Right ventricle myocardium inferior (tissue), 1 donor: ENCODE data around the gene SMCO3. TPM values are rescaled to one million over a fixed set of nuclear protein-coding genes. Genes with fewer than 3 reads are reported as not detected.

Experiments used
- ATAC-seq: fragments of 200-7000 bp; cut with Tn5 transposase; one replicate; pipeline ENCODE4 v1.9.1; 2020; ENCODE audit warnings: mild to moderate bottlenecking, moderate library complexity
- DNase-seq: peaks from one replicate; pipeline ENCODE4 v3.0.0; 2021; ENCODE audit errors: missing footprints
- intact Hi-C: fragments of 100-400 bp; cut with DNase I; formaldehyde crosslinking; loops from one replicate; pipeline ENCODE4 v1.11.0; 2022
- total RNA-seq: library from RNA; stranded (reverse); fragmentation: NEBNext Ultra II Directional; extraction: Animal tissue kit (Norgen Biotek cat#: 25700); gene quantifications from one replicate; pipeline ENCODE4 v1.2.1, GENCODE V29; 2021
- donor health status: DM: no; HTN: yes; CAD: no; lungs with severe emphysema.

SMCO3 gene
- total RNA-seq, 1 donor from 2014 or later, result 0.30 TPM

- DNase-seq (no peak), ATAC-seq (peak; percentile 76)
- intact Hi-C loops, result no loop called here
Observed at GRCh38 chr12:14836336-14837210, 22.6 kb upstream of the SMCO3 start.

- intact Hi-C loops, result no loop called here
- no peak for DNase-seq
Observed at GRCh38 chr12:14834509-14834908, 20.5 kb upstream of the SMCO3 start.

DNA sequence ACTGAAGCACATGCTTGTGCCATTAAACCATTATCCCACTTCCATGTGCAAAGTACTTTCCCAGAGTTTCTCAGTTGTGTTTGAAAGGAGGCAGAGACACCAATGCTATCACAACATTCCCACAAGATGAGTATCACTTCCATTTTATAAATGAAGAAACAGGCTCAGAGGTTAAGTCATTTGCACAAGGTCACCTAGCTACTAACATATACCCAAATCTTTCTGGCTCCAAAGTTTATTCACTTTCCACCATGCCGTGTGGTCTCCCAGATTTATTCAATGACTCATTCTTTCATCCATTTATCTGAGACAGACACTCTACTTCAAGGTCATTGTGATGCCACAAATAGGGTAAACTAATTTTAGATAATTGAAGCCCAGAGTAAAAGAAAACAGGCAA, 20.0 kb upstream of the SMCO3 start:
- DNase-seq (no peak), ATAC-seq (no peak)

More at GRCh38 chr12:14834509-14834908, 20.5 kb upstream of the SMCO3 start:
- no peak for ATAC-seq

DNA sequence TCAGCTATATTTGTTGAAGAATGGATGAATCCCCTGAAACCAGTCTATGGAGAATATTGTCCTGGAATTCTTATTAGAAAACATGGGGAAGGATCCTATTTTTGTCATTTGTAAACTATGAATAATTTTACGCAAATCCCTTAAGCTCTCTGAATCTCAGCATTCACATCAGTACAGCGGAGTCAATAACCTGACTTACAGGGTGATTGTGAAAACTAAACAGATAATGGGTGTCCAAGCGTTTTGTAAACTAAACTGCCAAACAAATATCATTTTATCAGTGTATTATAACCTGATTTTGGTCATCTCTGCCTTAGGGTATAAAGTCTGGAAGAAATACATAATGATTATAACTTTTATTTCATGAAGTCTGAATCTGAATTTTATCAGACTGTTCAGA, 19.4 kb upstream of the SMCO3 start:
- ATAC-seq, result no peak
- DNase-seq, result no peak
- intact Hi-C loops, result no loop called here

More for the DNA sequence above, 20.0 kb upstream of the SMCO3 start:
- intact Hi-C loops, result no loop called here

- intact Hi-C loops, result no loop called here
- no peak for ATAC-seq
- DNase-seq, result no peak
Observed at GRCh38 chr12:14828892-14829291, 14.9 kb upstream of the SMCO3 start.

DNA sequence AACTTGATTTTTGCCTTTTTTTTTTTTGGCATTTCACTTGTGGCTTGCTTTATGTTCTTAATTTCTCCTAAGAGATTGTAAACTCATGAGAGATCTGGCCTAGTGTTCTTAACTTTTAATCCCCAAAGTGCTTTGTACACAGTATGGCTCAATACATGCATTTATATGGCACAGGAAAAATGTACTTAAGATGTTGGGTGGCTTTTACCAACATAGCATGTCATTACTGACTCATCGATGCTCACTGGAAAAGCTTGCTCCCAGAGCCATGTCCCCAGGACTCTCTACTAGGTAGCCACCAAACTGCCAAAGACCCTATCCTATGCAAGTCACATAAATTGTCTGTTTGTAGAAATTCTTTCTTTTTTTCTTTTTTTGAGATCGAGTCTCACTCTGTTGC, 13.1 kb upstream of the SMCO3 start:
- DNase-seq, result no peak
- intact Hi-C loops, result no loop called here
- no peak for ATAC-seq

- intact Hi-C loops, result no loop called here
- DNase-seq (no peak), ATAC-seq (no peak)
Observed at GRCh38 chr12:14826491-14826890, 12.5 kb upstream of the SMCO3 start.

GRCh38 chr12:14825256-14825655, 11.3 kb upstream of the SMCO3 start:
- ATAC-seq, result no peak
- DNase-seq, result no peak
- intact Hi-C loops, result no loop called here

- ATAC-seq, result no peak
- intact Hi-C loops, result no loop called here
- DNase-seq, result no peak
Observed at GRCh38 chr12:14824012-14824634, 10.1 kb upstream of the SMCO3 start.

GRCh38 chr12:14811486-14811885, 2.5 kb downstream of the SMCO3 start:
- intact Hi-C loops, result loop anchor here (5.0 kb wide), 1 partner anchor 411 kb away; the partner anchor contains the start of gene RERG
- ATAC-seq, result no peak
- DNase-seq, result no peak

GRCh38 chr12:14810953-14811483, 3.0 kb downstream of the SMCO3 start:
- no peak for ATAC-seq
- intact Hi-C loops, result loop anchor here (5.0 kb wide), 1 partner anchor 411 kb away; the partner anchor contains the start of gene RERG
- DNase-seq, result no peak

- no peak for DNase-seq
- no peak for ATAC-seq
- intact Hi-C loops, result loop anchor here (5.0 kb wide), 1 partner anchor 412 kb away; the partner anchor contains the start of gene RERG
Observed at GRCh38 chr12:14810167-14810952, 3.6 kb downstream of the SMCO3 start.

GRCh38 chr12:14803830-14804160, 10.2 kb downstream of the SMCO3 start:
- ATAC-seq, result peak; percentile 26
- intact Hi-C loops, result loop anchor here (1.0 to 2.0 kb wide), 2 partner anchors 29 to 189 kb away; a partner anchor contains a TSS
- DNase-seq, result no peak

DNA sequence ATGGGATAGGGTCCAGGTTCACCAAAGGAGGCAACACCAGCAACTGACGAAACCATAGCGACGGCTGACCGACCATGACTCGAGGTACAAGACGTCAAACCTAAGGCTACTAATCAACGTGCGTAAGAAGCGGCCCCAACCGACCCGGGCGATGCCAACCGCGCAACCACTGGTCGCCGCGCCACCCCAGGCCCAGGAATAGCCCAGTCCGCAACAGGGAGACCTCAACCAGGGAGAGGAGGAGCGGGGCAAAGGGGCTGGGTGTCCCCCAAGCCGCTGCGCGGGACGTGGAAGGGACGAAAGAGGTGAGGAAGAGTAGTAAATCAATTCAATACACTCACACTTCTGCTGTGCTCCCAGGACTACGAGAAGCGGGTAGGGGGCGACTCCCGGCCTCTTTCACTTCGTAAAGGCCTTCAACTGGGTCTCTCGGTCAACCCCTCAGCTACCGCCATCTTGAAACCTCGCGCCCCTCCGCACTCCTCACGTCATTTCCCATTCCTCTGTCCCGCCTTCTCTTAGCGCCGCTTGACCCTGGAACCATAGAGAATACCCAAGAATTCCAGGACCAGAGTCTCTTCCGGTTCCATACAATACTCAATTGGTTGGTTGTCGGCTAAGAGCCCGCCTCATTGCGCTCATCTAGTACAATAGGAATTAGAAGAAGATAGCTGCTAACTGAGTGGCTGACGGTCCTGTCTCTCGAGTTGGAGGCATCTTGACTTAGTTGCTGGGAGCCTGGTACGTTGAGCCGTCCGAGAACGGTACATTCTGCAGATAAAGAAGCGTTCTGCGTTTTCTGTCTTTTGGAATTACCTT, 10.8 kb downstream of the SMCO3 start, which contains the start of the genes C12orf60 and WBP11:
Gene C12orf60, plus strand, starts transcription at position 660 of the 819 bp plus-strand sequence. CDS start 19,266 bp downstream, outside the sequence.
Gene WBP11, minus strand, starts transcription at position 468 of the 819 bp plus-strand sequence. CDS start 2,095 bp downstream, outside the sequence.
- ATAC-seq, result peak; percentile 100
- peak; percentile 95 for DNase-seq
- intact Hi-C loops, result loop anchor here (1.0 to 2.0 kb wide), 2 partner anchors 28 to 189 kb away; a partner anchor contains a TSS

- ATAC-seq (no peak), DNase-seq (no peak)
- intact Hi-C loops, result loop anchor here (1.0 to 2.0 kb wide), 2 partner anchors 28 to 190 kb away; a partner anchor contains a TSS
Observed at GRCh38 chr12:14802721-14803010, 11.3 kb downstream of the SMCO3 start.

- no peak for DNase-seq
- no peak for ATAC-seq
- intact Hi-C loops, result loop anchor here (2.0 kb wide), 1 partner anchor 27 kb away; a partner anchor contains a TSS
Observed at GRCh38 chr12:14802247-14802646, 11.7 kb downstream of the SMCO3 start.

DNA sequence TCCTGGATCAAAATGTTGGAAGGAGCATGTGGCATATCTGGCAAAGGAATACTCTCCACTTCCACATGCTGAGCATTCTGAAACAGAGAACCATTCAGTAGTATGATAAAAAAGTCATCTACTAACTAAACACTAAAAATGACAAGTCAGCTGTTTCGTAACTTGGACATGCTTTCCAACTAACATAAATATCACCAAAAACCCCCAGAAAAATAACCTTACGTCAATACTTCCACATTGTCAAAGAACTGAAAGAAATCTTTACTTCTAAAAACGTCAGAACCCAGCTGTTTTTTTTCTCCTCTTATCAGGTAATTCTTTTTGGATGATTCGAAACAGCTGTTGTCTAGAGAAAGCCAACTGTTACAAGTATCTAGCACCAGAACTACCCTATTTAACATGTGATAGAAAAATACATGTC, 18.9 kb downstream of the SMCO3 start:
- DNase-seq, result no peak
- intact Hi-C loops, result no loop called here
- ATAC-seq, result peak; percentile 82

GRCh38 chr12:14785568-14785967, 28.4 kb downstream of the SMCO3 start:
- intact Hi-C loops, result no loop called here
- no peak for ATAC-seq
- DNase-seq, result no peak
